Calu3 (cell line): ENCODE results near the gene NCKAP5. TPM values are rescaled to one million over a fixed set of nuclear protein-coding genes. Genes with fewer than 3 reads are reported as not detected.

Source experiments
- BruUV-seq: library from RNA; stranded (reverse); fragments of 400-500 nt; replicated peaks from 2 replicates; lab custom pipeline; 2021; lab: Mats Ljungman, UMichigan
- CTCF ChIA-PET: fragments of 300-600 bp; sonication (Branson Sonifier 250); formaldehyde crosslinking; loops from one replicate; lab custom pipeline; 2022; ENCODE audit warnings: antibody characterized with exemption; lab: Charles Lee
- DNase-seq: peaks from one replicate; pipeline ENCODE4 v3.0.0; 2022
- H3K27ac Mint-ChIP-seq: one replicate; pipeline ENCODE4 v1.8.0; 2022; ENCODE audit warnings: mixed read lengths; ENCODE audit not compliant: unreplicated experiment
- H3K27me3 Mint-ChIP-seq: one replicate; pipeline ENCODE4 v1.8.0; 2022; ENCODE audit warnings: mixed read lengths; ENCODE audit not compliant: unreplicated experiment
- H3K36me3 Mint-ChIP-seq: one replicate; pipeline ENCODE4 v1.8.0; 2022; ENCODE audit warnings: mild to moderate bottlenecking, moderate library complexity, mixed read lengths; ENCODE audit not compliant: insufficient read depth, unreplicated experiment
- H3K4me1 Mint-ChIP-seq: one replicate; pipeline ENCODE4 v1.8.0; 2022; ENCODE audit warnings: mild to moderate bottlenecking, low read depth, mixed read lengths; ENCODE audit not compliant: unreplicated experiment
- H3K4me3 Mint-ChIP-seq: one replicate; pipeline ENCODE4 v1.8.0; 2022; ENCODE audit warnings: mild to moderate bottlenecking, low read depth, moderate library complexity, mixed read lengths; ENCODE audit not compliant: unreplicated experiment
- H3K9me3 Mint-ChIP-seq: one replicate; pipeline ENCODE4 v1.8.0; 2022; ENCODE audit warnings: low read depth, mixed read lengths; ENCODE audit not compliant: unreplicated experiment
- intact Hi-C: fragments of 100-400 bp; cut with micrococcal nuclease; formaldehyde crosslinking; loops from one replicate; pipeline ENCODE4 v1.10.0; 2022; ENCODE audit not compliant: unreplicated experiment
- total RNA-seq: library from RNA; stranded (reverse); gene quantifications from 2 replicates; pipeline ENCODE4 v1.2.3, GENCODE V29; 2022
- TF ChIP-seq, protein P1 (sequence below): fragments of 200-600 bp; IDR thresholded peaks from one replicate; pipeline ENCODE4 v1.8.0; 2022; ENCODE audit warnings: antibody characterized with exemption; ENCODE audit not compliant: unreplicated experiment

Gene NCKAP5
- total RNA-seq, 1 experiment from 2014 or later = 2.2 TPM

DNA sequence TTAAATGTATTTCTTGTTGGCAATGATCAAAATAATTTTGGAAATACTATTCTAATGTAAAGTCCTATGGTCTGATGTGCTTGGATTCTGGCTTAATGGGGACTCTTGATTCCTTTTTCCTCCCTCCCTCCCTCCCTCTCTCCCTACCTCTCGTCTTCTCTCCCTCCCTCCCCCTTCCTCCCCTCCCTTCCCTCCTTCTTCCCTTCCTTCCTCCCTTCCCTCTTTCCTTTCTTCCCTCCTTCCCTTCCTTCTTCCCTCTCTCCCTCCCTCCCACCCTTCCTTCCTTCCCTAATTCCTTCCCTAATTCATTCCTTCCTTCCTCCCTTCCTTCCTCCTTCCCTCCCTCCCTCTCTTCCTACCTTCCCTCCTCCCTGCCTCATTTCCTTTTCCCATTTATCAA lies 19.9 kb upstream of the NCKAP5 start:
- CTCF ChIA-PET = no interaction called here
- intact Hi-C loops = no loop called here
- Mint-ChIP-seq H3K27ac (no peak overlapping the region), H3K4me1 (no peaks in the 10 kb centered on the region), H3K4me3 (no peak overlapping the region), H3K27me3 (no peaks in the 10 kb centered on the region), H3K36me3 (no peaks in the 10 kb centered on the region), H3K9me3 (peaks cover 3% of the 10 kb centered on the region)
- no peak for DNase-seq
- no TSS peak for BruUV-seq
- TF ChIP-seq, protein P1, sequence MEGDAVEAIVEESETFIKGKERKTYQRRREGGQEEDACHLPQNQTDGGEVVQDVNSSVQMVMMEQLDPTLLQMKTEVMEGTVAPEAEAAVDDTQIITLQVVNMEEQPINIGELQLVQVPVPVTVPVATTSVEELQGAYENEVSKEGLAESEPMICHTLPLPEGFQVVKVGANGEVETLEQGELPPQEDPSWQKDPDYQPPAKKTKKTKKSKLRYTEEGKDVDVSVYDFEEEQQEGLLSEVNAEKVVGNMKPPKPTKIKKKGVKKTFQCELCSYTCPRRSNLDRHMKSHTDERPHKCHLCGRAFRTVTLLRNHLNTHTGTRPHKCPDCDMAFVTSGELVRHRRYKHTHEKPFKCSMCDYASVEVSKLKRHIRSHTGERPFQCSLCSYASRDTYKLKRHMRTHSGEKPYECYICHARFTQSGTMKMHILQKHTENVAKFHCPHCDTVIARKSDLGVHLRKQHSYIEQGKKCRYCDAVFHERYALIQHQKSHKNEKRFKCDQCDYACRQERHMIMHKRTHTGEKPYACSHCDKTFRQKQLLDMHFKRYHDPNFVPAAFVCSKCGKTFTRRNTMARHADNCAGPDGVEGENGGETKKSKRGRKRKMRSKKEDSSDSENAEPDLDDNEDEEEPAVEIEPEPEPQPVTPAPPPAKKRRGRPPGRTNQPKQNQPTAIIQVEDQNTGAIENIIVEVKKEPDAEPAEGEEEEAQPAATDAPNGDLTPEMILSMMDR = no peak

GRCh38 chr2:133586978-133587377 lies 18.7 kb upstream of the NCKAP5 start:
- no peak overlapping the region for H3K4me3 Mint-ChIP-seq
- TF ChIP-seq, protein P1 = no peak

GRCh38 chr2:133581010-133581760 lies 12.9 kb upstream of the NCKAP5 start:
- TF ChIP-seq, protein P1 = no peak
- intact Hi-C loops = no loop called here
- no TSS peak for BruUV-seq
- CTCF ChIA-PET = no interaction called here
- H3K4me3 Mint-ChIP-seq = no peak overlapping the region
- no peak overlapping the region for H3K27ac Mint-ChIP-seq
- no peaks in the 10 kb centered on the region for H3K27me3 Mint-ChIP-seq
- H3K4me1 Mint-ChIP-seq = peaks cover 36% of the 10 kb centered on the region
- DNase-seq = no peak
- H3K9me3 Mint-ChIP-seq = peaks cover under 1% of the 10 kb centered on the region
- no peaks in the 10 kb centered on the region for H3K36me3 Mint-ChIP-seq

More at GRCh38 chr2:133586978-133587377, 18.7 kb upstream of the NCKAP5 start:
- no peaks in the 10 kb centered on the region for H3K4me1 Mint-ChIP-seq
- H3K27me3 Mint-ChIP-seq = no peaks in the 10 kb centered on the region
- no TSS peak for BruUV-seq
- intact Hi-C loops = no loop called here
- no peaks in the 10 kb centered on the region for H3K36me3 Mint-ChIP-seq
- H3K27ac Mint-ChIP-seq = no peak overlapping the region
- CTCF ChIA-PET = no interaction called here
- peaks cover 3% of the 10 kb centered on the region for H3K9me3 Mint-ChIP-seq
- DNase-seq = no peak

DNA sequence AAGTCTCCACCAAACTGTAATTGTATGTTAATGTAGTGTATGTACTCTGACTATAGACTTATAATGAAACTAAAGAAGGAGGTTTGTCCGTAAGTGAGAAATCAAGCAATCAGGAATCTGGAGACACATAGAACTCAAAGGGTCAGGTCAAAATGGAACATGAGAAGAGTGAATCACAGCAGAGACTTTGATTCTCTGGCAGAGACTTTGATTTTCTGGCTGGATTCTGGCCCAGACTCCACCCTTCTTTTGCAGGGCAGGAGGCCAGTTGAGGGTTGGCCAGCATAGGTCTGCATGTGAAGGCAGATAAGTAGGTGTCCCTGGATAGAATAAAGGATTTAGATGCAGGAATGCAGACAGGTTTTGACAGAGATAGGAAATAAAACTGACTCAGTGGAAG lies 11.0 kb upstream of the NCKAP5 start:
- no peak overlapping the region for H3K27ac Mint-ChIP-seq
- DNase-seq = peak; percentile 23
- no peaks in the 10 kb centered on the region for H3K36me3 Mint-ChIP-seq
- no peak overlapping the region for H3K4me3 Mint-ChIP-seq
- intact Hi-C loops = no loop called here
- H3K4me1 Mint-ChIP-seq = peaks cover 41% of the 10 kb centered on the region
- CTCF ChIA-PET = no interaction called here
- H3K27me3 Mint-ChIP-seq = no peaks in the 10 kb centered on the region
- TF ChIP-seq, protein P1 = no peak
- H3K9me3 Mint-ChIP-seq = no peaks in the 10 kb centered on the region
- no TSS peak for BruUV-seq
